AG04450 (cell line): ENCODE measurements around the gene SETD1A. TPM values are rescaled to one million over a fixed set of nuclear protein-coding genes. Genes with fewer than 3 reads are reported as not detected.

Experiments
- CTCF ChIA-PET: fragments of 300-600, 350-600 bp; formaldehyde crosslinking; extraction: SDS; loops from one replicate; lab custom pipeline; 2022; ENCODE audit warnings: antibody characterized with exemption, inconsistent platforms; lab: Charles Lee
- POLR2A ChIA-PET: fragments of 350-600 bp; formaldehyde crosslinking; extraction: SDS; loops from one replicate; lab custom pipeline; 2021; ENCODE audit warnings: antibody characterized with exemption, inconsistent platforms; lab: Yijun Ruan, JAX
- DNase-seq: peaks from one replicate; pipeline ENCODE4 v3.0.0-alpha.2; 2011; ENCODE audit warnings: low read depth, low spot score
- H3K27ac ChIP-seq: one replicate; pipeline ENCODE4 v1.5.1; 2012; ENCODE audit warnings: low read depth, low read length, control low read depth
- H3K27me3 ChIP-seq: one replicate; pipeline ENCODE4 v1.6.0; 2012; ENCODE audit warnings: low read length; ENCODE audit not compliant: control insufficient read depth, insufficient read depth
- H3K4me3 ChIP-seq: 2 replicates; pipeline ENCODE4 v1.5.1; 2011; ENCODE audit warnings: mild to moderate bottlenecking, low read depth, low read length, control low read depth
- H3K9me3 ChIP-seq: 2 replicates; pipeline ENCODE4 v1.5.1; 2012; ENCODE audit warnings: low read length; ENCODE audit not compliant: control insufficient read depth, insufficient read depth
- CTCF ChIP-seq: IDR thresholded peaks from 2 replicates; pipeline ENCODE4 v1.5.1; 2011; ENCODE audit warnings: low read depth, low read length, control low read depth, inconsistent platforms
- polyA plus RNA-seq: library from polyadenylated mRNA; depleted of rRNA; stranded (reverse); fragments of >200 nt; gene quantifications from 2 replicates; pipeline ENCODE4 v1.2.3, GENCODE V29; 2011

SETD1A gene
- polyA plus RNA-seq, 1 experiment, result 1.1 TPM

- POLR2A ChIA-PET, result no interaction called here
- Histone ChIP-seq H3K4me3 (no peak overlapping the region), H3K9me3 (no peaks in the 10 kb centered on the region; the same call in 1 of the 2 replicates), H3K27me3 (no peaks in the 10 kb centered on the region), H3K27ac (no peak overlapping the region)
- CTCF ChIA-PET, result interaction anchor here (0.6 to 2.3 kb wide), 3 partner anchors 7 to 468 kb away, joined by 6 to 12 read pairs (median 7); partner anchors contain the start of gene HSD3B7
- no peak for DNase-seq
- no peak for TF ChIP-seq CTCF
Observed at GRCh38 chr16:30992931-30993816, 35.6 kb downstream of the SETD1A start.

GRCh38 chr16:30995927-30996323 is 38.4 kb downstream of the SETD1A start:
- Histone ChIP-seq H3K27ac (no peak overlapping the region), H3K4me3 (no peak overlapping the region), H3K9me3 (no peaks in the 10 kb centered on the region), H3K27me3 (no peaks in the 10 kb centered on the region)
- CTCF ChIA-PET, result interaction anchor here (1.8 kb wide), 1 partner anchor 146 kb away, joined by 5 read pairs; no protein-coding TSS in a partner anchor
- POLR2A ChIA-PET, result no interaction called here
- no peak for DNase-seq
- no peak for TF ChIP-seq CTCF

GRCh38 chr16:30996324-30996984 is 38.9 kb downstream of the SETD1A start:
- POLR2A ChIA-PET, result interaction anchor here (1.0 kb wide), 2 partner anchors 78 to 146 kb away, joined by 3 to 4 read pairs; partner anchors contain the start of genes ZNF646 and ZNF668
- no peaks in the 10 kb centered on the region for H3K27me3 ChIP-seq
- CTCF ChIA-PET, result interaction anchor here (1.8 kb wide), 1 partner anchor 146 kb away, joined by 5 read pairs; no protein-coding TSS in a partner anchor
- DNase-seq, result no peak
- no peaks in the 10 kb centered on the region for H3K9me3 ChIP-seq
- peak overlapping the region; percentile 59 for H3K4me3 ChIP-seq
- no peak for TF ChIP-seq CTCF
- H3K27ac ChIP-seq, result no peak overlapping the region

- H3K27me3 ChIP-seq, result no peaks in the 10 kb centered on the region
- H3K27ac ChIP-seq, result peak overlapping the region; percentile 99
- H3K4me3 ChIP-seq, result peak overlapping the region; percentile 59
- DNase-seq, result no peak
- no peak for TF ChIP-seq CTCF
- no peaks in the 10 kb centered on the region for H3K9me3 ChIP-seq
- CTCF ChIA-PET, result interaction anchor here (1.8 kb wide), 1 partner anchor 145 kb away, joined by 5 read pairs; no protein-coding TSS in a partner anchor
- POLR2A ChIA-PET, result interaction anchor here (0.5 to 1.0 kb wide), 3 partner anchors 77 to 145 kb away, joined by 3 to 4 read pairs (median 3); partner anchors contain the start of genes ZNF646 and ZNF668
Observed at GRCh38 chr16:30996985-30997724, 39.6 kb downstream of the SETD1A start.
